ENCODE measurements around the gene HCRTR2.

HCRTR2 gene

DNA sequence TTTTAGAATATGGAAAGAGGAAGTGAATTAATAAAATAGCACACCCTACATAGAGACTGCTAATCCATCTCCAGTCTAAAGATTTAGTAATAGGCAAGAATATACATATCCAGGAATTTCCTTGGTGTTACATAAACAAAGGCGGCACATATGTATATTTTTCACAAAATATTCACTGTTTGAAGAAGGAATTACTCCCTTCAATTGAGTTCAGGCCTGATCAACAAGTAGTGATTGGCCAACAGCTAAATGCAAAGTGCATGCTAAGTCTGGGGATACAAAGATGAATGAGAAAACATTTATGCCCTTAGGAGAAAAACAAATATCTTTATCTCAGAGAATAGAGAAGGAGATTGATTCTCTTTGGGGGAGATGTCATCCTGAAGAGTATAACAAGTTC, 6.5 kb upstream of the HCRTR2 start:
- TF ChIP-seq TAF1 (IDR thresholded peaks at IDR 0.05; ENCODE audit: low read depth, low read length) (no peak), SPI1 (IDR thresholded peaks at IDR 0.05; ENCODE audit: low read depth, low read length) (no peak), POU2F2 (IDR thresholded peaks at IDR 0.05; ENCODE audit: low read depth, low read length) (no peak), PAX5 (IDR thresholded peaks at IDR 0.05; ENCODE audit: insufficient read depth, low read length, severe bottlenecking) (no peak), POLR2A (IDR thresholded peaks at IDR 0.05; ENCODE audit: low read depth, low read length) (no peak), POLR2AphosphoS5 (IDR thresholded peaks at IDR 0.05; ENCODE audit: low read depth, low read length) (no peak)
- no peak for DNase-seq (ENCODE audit: insufficient read length, low spot score)
- FAIRE-seq: no peak

- TF ChIP-seq TAF1 (IDR thresholded peaks at IDR 0.05; ENCODE audit: low read depth, low read length) (no peak), POU2F2 (IDR thresholded peaks at IDR 0.05; ENCODE audit: low read depth, low read length) (no peak), PAX5 (IDR thresholded peaks at IDR 0.05; ENCODE audit: insufficient read depth, low read length, severe bottlenecking) (no peak), POLR2AphosphoS5 (IDR thresholded peaks at IDR 0.05; ENCODE audit: low read depth, low read length) (no peak)
- FAIRE-seq (no peak), DNase-seq (ENCODE audit: insufficient read length, low spot score) (no peak)
Measured at GRCh38 chr6:55175078-55176049, 1.0 kb downstream of the HCRTR2 start.

GRCh38 chr6:55176958-55177357, 2.6 kb downstream of the HCRTR2 start:
- DNase-seq (ENCODE audit: insufficient read length, low spot score) (no peak), FAIRE-seq (no peak)
- TF ChIP-seq TAF1 (IDR thresholded peaks at IDR 0.05; ENCODE audit: low read depth, low read length): no peak
- no peak for TF ChIP-seq POLR2A (IDR thresholded peaks at IDR 0.05; ENCODE audit: low read depth, low read length)
- TF ChIP-seq SPI1 (IDR thresholded peaks at IDR 0.05; ENCODE audit: low read depth, low read length): no peak
- no peak for TF ChIP-seq POU2F2 (IDR thresholded peaks at IDR 0.05; ENCODE audit: low read depth, low read length)
- TF ChIP-seq POLR2AphosphoS5 (IDR thresholded peaks at IDR 0.05; ENCODE audit: low read depth, low read length): no peak
- no peak for TF ChIP-seq PAX5 (IDR thresholded peaks at IDR 0.05; ENCODE audit: insufficient read depth, low read length, severe bottlenecking)

DNA sequence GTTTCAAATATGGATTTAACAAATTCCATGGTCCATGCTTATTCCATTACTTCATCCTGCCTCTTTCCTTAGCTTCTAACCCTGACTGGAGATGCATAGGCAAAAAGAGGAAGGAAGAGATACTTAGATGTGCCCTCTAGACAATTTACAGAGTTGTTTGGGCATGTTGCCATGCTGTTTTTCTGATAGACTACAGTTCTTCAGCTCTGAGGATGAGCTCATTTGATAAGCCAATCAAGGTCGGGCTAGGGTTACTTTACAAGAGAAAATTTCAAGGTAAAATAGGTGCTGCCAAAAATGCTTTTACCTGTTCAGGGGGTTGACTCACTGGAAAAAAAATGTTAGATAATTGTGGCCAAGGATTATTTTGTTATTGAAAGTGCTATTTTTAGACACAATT, 5.9 kb downstream of the HCRTR2 start:
- no peak for TF ChIP-seq SPI1 (IDR thresholded peaks at IDR 0.05; ENCODE audit: low read depth, low read length)
- TF ChIP-seq TAF1 (IDR thresholded peaks at IDR 0.05; ENCODE audit: low read depth, low read length): no peak
- no peak for DNase-seq (ENCODE audit: insufficient read length, low spot score)
- no peak for FAIRE-seq

- TF ChIP-seq TAF1 (IDR thresholded peaks at IDR 0.05; ENCODE audit: low read depth, low read length) (no peak), POLR2A (IDR thresholded peaks at IDR 0.05; ENCODE audit: low read depth, low read length) (no peak), SPI1 (IDR thresholded peaks at IDR 0.05; ENCODE audit: low read depth, low read length) (no peak), POU2F2 (IDR thresholded peaks at IDR 0.05; ENCODE audit: low read depth, low read length) (no peak)
- no peak for DNase-seq (ENCODE audit: insufficient read length, low spot score)
- FAIRE-seq: no peak
Measured at GRCh38 chr6:55182016-55182650, 7.8 kb downstream of the HCRTR2 start.

DNA sequence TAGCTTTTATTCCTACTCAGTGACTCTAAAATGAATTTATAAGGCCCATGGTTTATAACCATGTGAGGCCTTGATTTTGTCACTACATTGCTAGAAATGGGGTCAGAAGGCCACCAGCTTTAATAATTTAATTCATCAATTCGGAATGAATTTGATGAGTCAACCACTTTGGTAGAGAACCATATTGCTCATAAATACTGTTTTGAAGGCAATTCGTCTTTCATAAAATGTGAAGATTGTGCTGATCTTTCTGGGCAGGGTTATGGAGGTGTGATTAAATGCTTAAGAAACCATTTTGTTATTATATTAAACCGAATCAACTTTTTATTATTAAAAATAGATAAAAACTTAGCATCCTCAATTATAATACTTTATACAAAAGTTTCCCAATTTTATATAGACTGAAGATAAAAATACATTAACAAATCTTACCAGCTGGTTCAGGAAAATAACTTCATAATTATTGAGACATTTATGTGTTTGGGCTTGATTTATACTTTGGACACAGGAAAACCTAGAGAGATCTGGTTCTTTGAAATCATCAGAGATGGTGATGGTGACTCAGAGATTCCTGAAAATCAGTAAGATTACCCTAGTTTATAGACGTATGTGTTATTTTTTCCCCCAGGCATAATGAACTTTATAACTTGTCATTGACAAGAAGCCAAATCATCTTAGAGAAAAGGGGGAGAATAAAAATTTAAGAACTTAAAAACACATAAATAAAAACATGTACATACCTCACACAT, 10.6 kb downstream of the HCRTR2 start:
- DNase-seq (ENCODE audit: insufficient read length, low spot score): no peak
- FAIRE-seq: no peak
- TF ChIP-seq POLR2A (IDR thresholded peaks at IDR 0.05; ENCODE audit: low read depth, low read length): no peak
- TF ChIP-seq POU2F2 (IDR thresholded peaks at IDR 0.05; ENCODE audit: low read depth, low read length): no peak
- TF ChIP-seq PAX5 (IDR thresholded peaks at IDR 0.05; ENCODE audit: insufficient read depth, low read length, severe bottlenecking): no peak
- TF ChIP-seq SPI1 (IDR thresholded peaks at IDR 0.05; ENCODE audit: low read depth, low read length): no peak
- no peak for TF ChIP-seq POLR2AphosphoS5 (IDR thresholded peaks at IDR 0.05; ENCODE audit: low read depth, low read length)
- TF ChIP-seq TAF1 (IDR thresholded peaks at IDR 0.05; ENCODE audit: low read depth, low read length): no peak

DNA sequence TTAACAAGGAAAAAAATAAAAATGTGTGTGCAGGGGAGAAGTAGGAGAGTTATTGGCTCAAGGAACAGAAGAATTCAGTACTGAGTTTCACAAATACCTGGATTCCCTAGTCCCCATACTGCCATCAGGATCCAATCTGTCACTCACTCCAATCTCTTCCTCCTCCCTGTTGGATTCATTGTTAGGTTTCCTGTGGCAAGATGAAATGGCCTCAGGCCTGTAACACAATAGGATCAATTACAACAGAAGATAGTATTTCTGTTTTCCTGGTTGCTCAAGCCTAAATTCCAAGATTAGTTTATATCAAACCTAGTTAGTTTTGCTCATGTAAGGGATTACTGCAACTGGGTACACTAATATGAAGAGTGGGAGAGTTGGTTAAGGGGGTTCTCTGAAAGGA, 24.4 kb downstream of the HCRTR2 start:
- DNase-seq (ENCODE audit: insufficient read length, low spot score) (no peak), FAIRE-seq (no peak)
- TF ChIP-seq POU2F2 (IDR thresholded peaks at IDR 0.05; ENCODE audit: low read depth, low read length) (no peak), PAX5 (IDR thresholded peaks at IDR 0.05; ENCODE audit: insufficient read depth, low read length, severe bottlenecking) (no peak), POLR2A (IDR thresholded peaks at IDR 0.05; ENCODE audit: low read depth, low read length) (no peak), POLR2AphosphoS5 (IDR thresholded peaks at IDR 0.05; ENCODE audit: low read depth, low read length) (no peak), TAF1 (IDR thresholded peaks at IDR 0.05; ENCODE audit: low read depth, low read length) (no peak), SPI1 (IDR thresholded peaks at IDR 0.05; ENCODE audit: low read depth, low read length) (no peak)

DNA sequence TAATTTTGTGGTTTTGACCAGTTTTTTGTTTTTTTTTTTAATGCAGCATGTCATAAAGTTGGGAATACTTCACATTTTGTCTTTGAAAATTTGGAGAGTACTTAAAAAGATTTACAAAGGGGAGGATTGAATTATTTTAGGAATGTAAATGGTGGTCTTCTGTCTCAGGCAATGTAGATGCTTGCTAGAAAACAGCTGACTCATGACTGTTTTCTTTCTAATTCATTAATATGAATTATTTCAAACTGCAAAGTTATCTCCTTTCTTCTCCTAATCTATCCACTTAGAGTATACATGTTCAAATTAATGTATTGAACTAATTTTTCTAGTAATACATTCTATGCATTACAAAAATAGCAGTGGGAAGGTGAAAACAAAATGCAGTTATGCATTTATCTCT, 24.9 kb downstream of the HCRTR2 start:
- DNase-seq (ENCODE audit: insufficient read length, low spot score): no peak
- no peak for FAIRE-seq
- no peak for TF ChIP-seq POLR2AphosphoS5 (IDR thresholded peaks at IDR 0.05; ENCODE audit: low read depth, low read length)
- TF ChIP-seq PAX5 (IDR thresholded peaks at IDR 0.05; ENCODE audit: insufficient read depth, low read length, severe bottlenecking): no peak
- TF ChIP-seq TAF1 (IDR thresholded peaks at IDR 0.05; ENCODE audit: low read depth, low read length): no peak
- no peak for TF ChIP-seq POLR2A (IDR thresholded peaks at IDR 0.05; ENCODE audit: low read depth, low read length)
- no peak for TF ChIP-seq SPI1 (IDR thresholded peaks at IDR 0.05; ENCODE audit: low read depth, low read length)
- no peak for TF ChIP-seq POU2F2 (IDR thresholded peaks at IDR 0.05; ENCODE audit: low read depth, low read length)

All from GM12891 (cell line).